Umbilical cord (tissue), 2 donors: Measurements from ENCODE around the gene SLITRK2. TPM values are rescaled to one million over a fixed set of nuclear protein-coding genes. Genes with fewer than 3 reads are reported as not detected.

Experiments used
- DNase-seq: peaks from one replicate; pipeline ENCODE4 v3.0.0-alpha.2; 2015; ENCODE audit warnings: low spot score
- total RNA-seq: library from RNA; depleted of rRNA; stranded (reverse); fragments of >200 nt; gene quantifications from one replicate; pipeline ENCODE4 v1.2.3, GENCODE V29; 2014; ENCODE audit warnings: low replicate concordance; ENCODE audit not compliant: insufficient read depth

SLITRK2 gene
- total RNA-seq, 1 donor from 2014 or later = 1.2 TPM

- DNase-seq = no peak
Measured at GRCh38 chrX:145856181-145856580, 38.6 kb downstream of the SLITRK2 start.

DNA sequence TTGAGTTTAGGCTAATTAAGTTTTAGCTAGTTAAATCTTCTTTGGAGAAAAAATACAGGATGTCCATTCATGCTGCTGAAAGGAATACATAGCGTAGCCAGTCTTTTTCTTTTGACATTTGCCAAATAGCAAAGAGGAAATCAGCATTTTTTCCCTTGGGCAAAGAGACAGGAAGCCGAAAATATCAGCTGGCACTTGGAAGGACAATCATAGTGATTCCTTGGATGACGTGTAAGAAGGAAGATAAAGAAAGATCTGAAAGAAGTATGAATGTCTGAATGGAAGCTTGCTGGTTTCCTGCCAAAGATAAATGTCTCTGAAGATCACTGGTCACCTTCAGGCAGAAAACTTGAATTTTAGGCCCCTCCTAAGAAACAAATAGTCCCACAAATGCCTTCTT, 44.2 kb downstream of the SLITRK2 start:
- no peak for DNase-seq

GRCh38 chrX:145865082-145865481, 47.5 kb downstream of the SLITRK2 start:
- no peak for DNase-seq
